HL-60 (cell line): ENCODE results near the gene MUC5AC.

Experiments
- DNase-seq, 2 experiments: peaks; one replicate each; pipeline ENCODE4 v3.0.0-alpha.2; 2010 to 2020; ENCODE audit warnings: low read depth in 1 of 2, low spot score in 1 of 2
- H3K27ac ChIP-seq: fragments of 250-450 bp; sonication (Bioruptor Pico); replicated peaks from 2 replicates; pipeline ENCODE4 v1.5.1; 2020; ENCODE audit warnings: mild to moderate bottlenecking, moderate library complexity
- H3K27me3 ChIP-seq: fragments of 250-450 bp; sonication (Bioruptor Pico); 2 replicates; pipeline ENCODE4 v1.5.1; 2021; ENCODE audit warnings: mild to moderate bottlenecking, moderate library complexity; ENCODE audit not compliant: insufficient read depth, poor library complexity, severe bottlenecking
- H3K4me3 ChIP-seq: replicated peaks from 2 replicates; pipeline ENCODE4 v1.5.1; 2011; ENCODE audit warnings: mild to moderate bottlenecking, control low read depth, low read length; ENCODE audit not compliant: insufficient read depth
- GABPA ChIP-seq: IDR thresholded peaks from 2 replicates; pipeline ENCODE4 v1.6.1; 2012; ENCODE audit warnings: low read depth
- POLR2AphosphoS5 ChIP-seq: IDR thresholded peaks from 2 replicates; pipeline ENCODE4 v1.6.1; 2012; ENCODE audit warnings: low read depth
- REST ChIP-seq: IDR thresholded peaks from 2 replicates; pipeline ENCODE4 v1.6.1; 2012; ENCODE audit warnings: low read depth; ENCODE audit not compliant: insufficient replicate concordance
- SPI1 ChIP-seq: IDR thresholded peaks from 2 replicates; pipeline ENCODE4 v1.6.1; 2012; ENCODE audit warnings: low read depth, mild to moderate bottlenecking, borderline replicate concordance
- TF ChIP-seq, protein P1 (sequence below): IDR thresholded peaks from one replicate; pipeline ENCODE4 v1.5.1; 2011; ENCODE audit warnings: low read length, control low read depth, inconsistent platforms; ENCODE audit not compliant: insufficient read depth

MUC5AC gene

GRCh38 chr11:1220941-1221721, 63.4 kb downstream of the MUC5AC start:
- H3K4me3 ChIP-seq: no peak overlapping the region
- no peak overlapping the region for H3K27ac ChIP-seq
- TF ChIP-seq, protein P1, sequence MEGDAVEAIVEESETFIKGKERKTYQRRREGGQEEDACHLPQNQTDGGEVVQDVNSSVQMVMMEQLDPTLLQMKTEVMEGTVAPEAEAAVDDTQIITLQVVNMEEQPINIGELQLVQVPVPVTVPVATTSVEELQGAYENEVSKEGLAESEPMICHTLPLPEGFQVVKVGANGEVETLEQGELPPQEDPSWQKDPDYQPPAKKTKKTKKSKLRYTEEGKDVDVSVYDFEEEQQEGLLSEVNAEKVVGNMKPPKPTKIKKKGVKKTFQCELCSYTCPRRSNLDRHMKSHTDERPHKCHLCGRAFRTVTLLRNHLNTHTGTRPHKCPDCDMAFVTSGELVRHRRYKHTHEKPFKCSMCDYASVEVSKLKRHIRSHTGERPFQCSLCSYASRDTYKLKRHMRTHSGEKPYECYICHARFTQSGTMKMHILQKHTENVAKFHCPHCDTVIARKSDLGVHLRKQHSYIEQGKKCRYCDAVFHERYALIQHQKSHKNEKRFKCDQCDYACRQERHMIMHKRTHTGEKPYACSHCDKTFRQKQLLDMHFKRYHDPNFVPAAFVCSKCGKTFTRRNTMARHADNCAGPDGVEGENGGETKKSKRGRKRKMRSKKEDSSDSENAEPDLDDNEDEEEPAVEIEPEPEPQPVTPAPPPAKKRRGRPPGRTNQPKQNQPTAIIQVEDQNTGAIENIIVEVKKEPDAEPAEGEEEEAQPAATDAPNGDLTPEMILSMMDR: no peak
- TF ChIP-seq REST: no peak
- TF ChIP-seq GABPA: no peak
- no peak for TF ChIP-seq SPI1
- no peak for TF ChIP-seq POLR2AphosphoS5
- peaks cover 26% of the 10 kb centered on the region for H3K27me3 ChIP-seq
- no peak for DNase-seq

DNA sequence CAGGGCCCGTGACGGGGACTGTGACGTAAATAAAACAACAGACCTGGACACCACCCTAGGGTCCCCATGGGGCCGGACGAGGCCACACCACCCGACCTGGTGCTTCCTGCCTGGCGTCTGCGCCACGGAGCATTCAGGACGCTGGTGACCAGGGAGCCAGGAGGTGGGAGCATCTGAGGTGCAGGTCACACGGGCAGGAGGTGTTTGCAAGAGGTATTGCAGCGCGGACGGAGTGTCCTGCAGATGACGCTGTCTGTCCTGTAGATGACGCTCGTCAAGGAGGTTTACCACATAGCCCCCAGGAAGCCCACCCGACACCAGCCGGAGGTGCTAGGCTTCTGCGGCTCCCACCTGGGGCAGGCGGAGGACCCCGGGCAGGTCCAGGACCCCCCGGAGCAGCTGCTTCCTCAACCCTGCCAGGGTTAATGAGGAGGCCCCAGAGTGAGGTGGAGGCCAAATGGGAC, 64.1 kb downstream of the MUC5AC start:
- Histone ChIP-seq H3K4me3 (no peak overlapping the region), H3K27me3 (peaks cover 28% of the 10 kb centered on the region), H3K27ac (no peak overlapping the region)
- TF ChIP-seq REST (no peak), POLR2AphosphoS5 (no peak), GABPA (no peak), SPI1 (no peak)
- TF ChIP-seq, protein P1: no peak
- no peak for DNase-seq

- Histone ChIP-seq H3K27me3 (peaks cover 28% of the 10 kb centered on the region), H3K27ac (no peak within 1 kb of the TSS), H3K4me3 (no peak within 1 kb of the TSS)
- TF ChIP-seq POLR2AphosphoS5 (no peak), GABPA (no peak), REST (no peak), SPI1 (no peak)
- TF ChIP-seq, protein P1: no peak
- no peak for DNase-seq
Observed at GRCh38 chr11:1222491-1223345, 65.0 kb downstream of the MUC5AC start, which contains the start of gene MUC5B. Gene MUC5B, plus strand, starts transcription at chr11:1223066. Its CDS starts 58 bp downstream, at chr11:1223124.
